AG09319 (cell line): ENCODE measurements around the gene ARVCF.

ENCODE experiments used
- DNase-seq: peaks from one replicate; pipeline ENCODE4 v3.0.0-alpha.2; 2010; ENCODE audit warnings: low read depth; ENCODE audit errors: extremely low read depth
- TF ChIP-seq, protein P1 (sequence below): IDR thresholded peaks from 2 replicates; pipeline ENCODE4 v1.5.1; 2011; ENCODE audit warnings: low read depth, mild to moderate bottlenecking, inconsistent platforms, low read length, moderate library complexity

ARVCF gene

DNA sequence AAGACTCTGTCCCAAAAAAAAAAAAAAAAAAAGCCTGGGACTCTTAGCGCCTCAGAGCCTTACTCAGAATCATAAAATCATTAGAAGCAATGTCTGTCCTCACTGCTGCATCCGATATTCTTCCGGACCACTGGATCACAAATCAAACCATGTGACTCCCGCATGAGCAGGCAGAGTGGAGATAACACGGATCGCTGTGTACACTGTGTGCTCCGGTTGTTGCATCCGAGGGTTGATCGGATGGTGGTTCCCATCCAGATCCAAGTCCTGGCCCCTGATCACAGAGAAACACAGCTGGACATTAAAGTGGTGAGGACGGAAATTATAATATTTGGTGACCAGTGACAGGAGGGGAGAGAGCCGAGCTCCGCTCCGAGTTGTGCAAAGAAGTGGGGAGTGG lies 65.3 kb downstream of the ARVCF start:
- TF ChIP-seq, protein P1, sequence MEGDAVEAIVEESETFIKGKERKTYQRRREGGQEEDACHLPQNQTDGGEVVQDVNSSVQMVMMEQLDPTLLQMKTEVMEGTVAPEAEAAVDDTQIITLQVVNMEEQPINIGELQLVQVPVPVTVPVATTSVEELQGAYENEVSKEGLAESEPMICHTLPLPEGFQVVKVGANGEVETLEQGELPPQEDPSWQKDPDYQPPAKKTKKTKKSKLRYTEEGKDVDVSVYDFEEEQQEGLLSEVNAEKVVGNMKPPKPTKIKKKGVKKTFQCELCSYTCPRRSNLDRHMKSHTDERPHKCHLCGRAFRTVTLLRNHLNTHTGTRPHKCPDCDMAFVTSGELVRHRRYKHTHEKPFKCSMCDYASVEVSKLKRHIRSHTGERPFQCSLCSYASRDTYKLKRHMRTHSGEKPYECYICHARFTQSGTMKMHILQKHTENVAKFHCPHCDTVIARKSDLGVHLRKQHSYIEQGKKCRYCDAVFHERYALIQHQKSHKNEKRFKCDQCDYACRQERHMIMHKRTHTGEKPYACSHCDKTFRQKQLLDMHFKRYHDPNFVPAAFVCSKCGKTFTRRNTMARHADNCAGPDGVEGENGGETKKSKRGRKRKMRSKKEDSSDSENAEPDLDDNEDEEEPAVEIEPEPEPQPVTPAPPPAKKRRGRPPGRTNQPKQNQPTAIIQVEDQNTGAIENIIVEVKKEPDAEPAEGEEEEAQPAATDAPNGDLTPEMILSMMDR, result no peak
- no peak for DNase-seq

DNA sequence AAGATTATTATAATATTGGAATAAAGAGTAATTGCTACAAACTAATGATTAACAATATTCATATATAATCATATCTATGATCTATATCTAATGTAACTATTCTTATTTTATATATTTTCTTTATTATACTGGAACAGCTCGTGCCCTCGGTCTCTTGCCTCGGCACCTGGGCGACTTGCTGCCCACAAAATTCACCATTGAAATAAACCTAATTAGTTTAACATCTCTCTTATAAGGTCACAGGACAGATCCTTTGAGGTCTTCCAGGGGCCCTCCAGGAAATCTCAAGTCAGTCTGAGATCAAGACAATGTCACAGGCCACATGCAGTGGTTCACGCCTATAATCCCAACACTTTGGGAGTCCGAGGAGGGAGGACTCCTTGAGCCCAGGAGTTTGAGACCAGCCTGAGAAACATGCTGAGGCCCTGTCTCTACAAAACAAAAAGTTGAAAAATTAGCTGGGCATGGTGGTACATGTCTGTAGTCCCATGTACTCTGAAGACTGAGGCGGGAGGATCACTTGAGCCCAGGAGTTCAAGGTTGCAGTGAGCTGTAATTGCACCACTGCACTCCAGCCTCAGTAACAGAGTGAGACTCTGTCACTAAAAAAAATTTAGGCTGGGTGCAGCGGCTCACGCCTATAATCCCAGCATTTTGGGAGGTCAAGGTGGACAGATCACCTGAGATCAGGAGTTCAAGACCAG lies 68.4 kb downstream of the ARVCF start:
- TF ChIP-seq, protein P1, result no peak
- DNase-seq, result no peak

DNA sequence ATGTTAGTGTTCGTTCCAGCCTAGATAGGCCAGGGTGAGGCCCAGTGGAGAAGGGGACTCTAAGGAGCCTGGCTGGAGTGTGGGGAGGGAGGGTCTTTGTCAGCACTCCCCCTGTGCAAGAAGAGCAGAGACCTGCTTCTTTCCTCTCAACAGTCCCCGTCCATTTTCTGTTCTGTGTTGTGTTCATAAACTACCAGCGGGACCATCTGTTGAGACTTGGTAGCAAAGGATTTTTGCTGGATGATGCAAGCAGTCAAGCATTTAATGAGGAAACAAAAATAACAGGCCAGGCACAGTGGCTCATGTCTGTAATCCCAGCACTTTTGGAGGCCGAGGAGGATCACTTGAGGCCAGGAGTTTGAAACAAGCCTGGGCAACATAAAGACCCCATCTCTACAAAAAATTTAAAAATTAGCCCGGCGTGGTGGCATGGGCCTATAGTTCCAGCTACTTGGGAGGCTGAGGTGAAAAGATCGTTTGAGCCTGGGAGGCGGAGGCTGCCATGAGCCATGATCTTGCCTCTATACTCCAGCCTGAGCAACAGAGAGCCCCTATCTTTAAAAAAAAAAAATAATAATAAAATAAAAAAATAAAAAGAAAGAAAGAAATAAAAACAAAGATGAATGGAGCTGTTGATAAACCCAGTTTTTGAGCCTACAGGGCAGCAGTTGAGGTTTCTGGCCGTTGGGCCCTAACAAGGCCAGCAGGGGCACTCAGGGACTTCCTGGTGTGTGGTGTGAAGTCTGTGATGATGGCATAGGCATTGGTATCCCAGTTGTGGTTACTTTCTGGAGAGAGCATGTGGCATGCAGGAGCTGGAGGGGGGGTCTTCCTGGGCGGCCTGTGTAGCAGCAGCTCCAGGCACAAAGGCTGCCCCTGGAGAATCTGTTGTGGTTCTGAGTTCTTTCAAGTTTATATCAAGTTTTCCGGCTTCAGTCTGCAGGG lies 73.3 kb downstream of the ARVCF start:
- DNase-seq, result peak; percentile 76
- TF ChIP-seq, protein P1, result no peak; the same call in none of the 2 replicates

DNA sequence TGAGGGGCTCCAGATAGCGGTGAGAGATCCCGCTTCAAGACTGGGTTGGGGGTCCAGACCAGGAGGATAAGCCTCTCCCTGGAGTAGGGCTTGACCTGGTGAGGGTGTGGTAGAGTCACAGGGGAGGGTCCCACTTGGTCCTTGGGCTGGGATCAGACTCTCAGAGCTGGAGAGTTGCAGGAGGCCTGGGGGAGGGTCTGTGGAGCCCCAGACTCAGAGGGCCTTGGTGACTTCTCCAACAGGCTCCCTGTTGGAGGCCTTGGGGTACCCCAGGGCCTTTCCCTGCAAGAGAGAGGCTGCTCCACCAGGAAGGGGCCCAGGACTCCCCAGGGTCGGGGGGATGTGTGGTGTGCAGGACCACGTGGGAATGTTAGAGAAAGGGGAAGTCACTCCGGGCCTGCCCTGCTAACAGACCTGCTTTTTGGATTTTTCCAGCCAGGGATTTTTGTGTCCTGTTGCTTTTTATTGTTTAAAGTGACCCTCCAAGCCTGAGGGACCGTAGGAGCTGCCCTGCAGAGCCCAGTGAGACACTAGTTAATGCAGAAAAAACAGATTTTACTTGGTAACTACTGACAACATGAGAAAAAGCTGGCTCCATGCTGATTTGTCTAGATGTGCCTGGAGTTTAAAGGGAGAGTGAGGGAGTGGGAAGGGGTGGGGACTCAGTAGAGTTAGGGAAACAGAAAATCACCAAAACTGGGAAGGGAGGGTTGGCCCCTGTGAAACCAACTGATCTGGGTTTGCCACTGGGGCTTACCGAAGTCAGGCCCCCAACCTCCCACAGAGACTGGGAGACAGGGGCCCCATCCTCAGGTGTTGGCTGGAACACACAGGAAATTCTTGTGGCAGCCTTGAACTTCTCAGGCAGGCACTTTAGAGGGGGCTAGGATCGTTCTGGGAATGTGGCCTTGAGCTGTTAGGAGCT lies 74.2 kb downstream of the ARVCF start:
- DNase-seq, result no peak
- TF ChIP-seq, protein P1, result no peak

DNA sequence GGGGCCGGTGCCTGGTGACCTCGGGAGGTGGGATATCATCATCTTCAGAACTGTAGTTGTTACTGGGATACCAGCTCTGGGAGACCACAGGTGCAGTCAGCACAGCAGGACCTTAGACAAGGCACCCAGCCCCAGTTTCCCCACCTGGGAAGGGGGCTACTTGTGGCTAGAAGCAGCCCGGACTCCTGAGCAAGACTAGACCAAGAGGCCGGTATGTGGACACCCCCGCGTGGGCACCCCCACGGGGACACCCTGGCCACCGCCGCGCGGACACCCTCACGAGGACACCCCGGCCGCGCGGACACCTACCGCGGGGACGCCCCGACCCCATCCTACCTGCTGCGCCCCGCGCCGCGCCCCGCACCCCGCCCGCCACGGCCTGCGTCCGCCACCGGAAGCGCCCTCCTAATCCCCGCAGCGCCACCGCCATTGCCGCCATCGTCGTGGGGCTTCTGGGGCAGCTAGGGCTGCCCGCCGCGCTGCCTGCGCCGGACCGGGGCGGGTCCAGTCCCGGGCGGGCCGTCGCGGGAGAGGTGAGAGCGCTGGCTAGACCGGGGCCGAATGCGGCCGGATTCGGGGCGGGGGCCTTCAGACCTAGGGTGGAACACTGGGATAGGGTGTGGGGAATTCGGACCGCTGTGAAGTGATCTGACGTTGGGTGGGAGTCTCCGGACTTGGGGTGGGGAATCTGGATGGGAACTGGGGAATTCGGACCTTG lies 75.1 kb downstream of the ARVCF start, which contains the start of the genes COMT and TXNRD2:
COMT (plus strand) TSS at position 408 of the 718 bp plus-strand sequence. CDS start 20,755 bp downstream, outside the sequence.
TXNRD2 (minus strand) TSS at position 454 of the 718 bp plus-strand sequence; CDS start at position 439, 15 bp downstream.
- no peak for DNase-seq
- TF ChIP-seq, protein P1, result no peak
